ENCODE measurements around the gene PPP4R1. TPM values are rescaled to one million over a fixed set of nuclear protein-coding genes. Genes with fewer than 3 reads are reported as not detected.

Gene PPP4R1
- total RNA-seq, 1 donor from 2014 or later: 114 TPM

DNA sequence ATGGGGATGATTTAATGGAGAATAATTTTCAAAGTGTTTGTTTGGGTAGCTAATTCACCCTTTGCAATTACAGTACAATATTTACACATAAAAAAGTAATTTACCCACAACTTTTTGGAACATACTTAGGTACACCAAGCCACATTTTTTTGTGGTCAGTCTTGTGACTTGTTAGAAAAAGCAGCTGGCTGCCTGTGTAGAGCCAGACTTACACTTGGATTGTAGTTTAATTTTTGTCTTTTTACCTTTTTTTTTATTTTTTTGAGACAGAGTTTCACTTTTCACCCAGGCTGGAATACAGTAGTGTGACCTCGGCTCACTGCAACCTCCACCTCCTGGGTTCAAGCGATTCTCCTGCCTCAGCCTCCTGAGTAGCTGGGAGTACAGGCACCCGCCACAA is 93.7 kb downstream of the PPP4R1 start:
- TF ChIP-seq CTCF (IDR thresholded peaks at IDR 0.05): no peak
- Histone ChIP-seq H3K4me3 (no peak overlapping the region), H3K9me3 (no peaks in the 10 kb centered on the region), H3K36me3 (peaks cover 50% of the 10 kb centered on the region), H3K27me3 (ENCODE audit: low read depth) (no peaks in the 10 kb centered on the region), H3K27ac (no peak overlapping the region), H3K4me1 (no peaks in the 10 kb centered on the region)
- ATAC-seq: no peak
- no peak for DNase-seq
- intact Hi-C loops (cut with DNase I): no loop called here

DNA sequence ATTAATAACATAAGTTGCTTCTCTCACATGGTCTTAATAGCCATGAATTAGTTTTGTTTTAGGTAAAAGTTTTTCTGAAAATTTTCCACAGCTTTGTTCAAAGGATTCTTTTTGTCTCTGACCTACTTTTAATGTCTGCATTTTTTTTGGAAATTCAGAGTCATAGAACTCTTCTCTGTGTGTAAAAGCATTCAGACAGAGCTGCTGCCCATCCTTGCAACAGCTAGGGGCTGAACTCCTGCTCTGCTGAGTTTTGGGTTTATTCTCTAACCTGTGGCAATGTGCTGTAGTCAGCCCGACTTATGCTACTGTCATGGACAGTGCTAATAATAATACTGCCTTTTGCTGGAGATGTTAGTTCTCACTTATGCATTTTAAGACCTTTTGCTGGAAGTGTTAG is 95.0 kb downstream of the PPP4R1 start:
- H3K9me3 ChIP-seq: no peaks in the 10 kb centered on the region
- no peak for ATAC-seq
- H3K27me3 ChIP-seq (ENCODE audit: low read depth): no peaks in the 10 kb centered on the region
- no peak for TF ChIP-seq CTCF (IDR thresholded peaks at IDR 0.05)
- DNase-seq: no peak
- intact Hi-C loops (cut with DNase I): no loop called here
- peaks cover 37% of the 10 kb centered on the region for H3K36me3 ChIP-seq
- H3K27ac ChIP-seq: no peak overlapping the region
- no peaks in the 10 kb centered on the region for H3K4me1 ChIP-seq
- no peak overlapping the region for H3K4me3 ChIP-seq

GRCh38 chr18:9517869-9518268 is 96.5 kb downstream of the PPP4R1 start:
- H3K4me1 ChIP-seq: no peaks in the 10 kb centered on the region
- no peak overlapping the region for H3K4me3 ChIP-seq
- H3K36me3 ChIP-seq: peaks cover 34% of the 10 kb centered on the region
- H3K9me3 ChIP-seq: no peaks in the 10 kb centered on the region
- ATAC-seq (no peak), DNase-seq (no peak)
- TF ChIP-seq CTCF (IDR thresholded peaks at IDR 0.05): no peak
- H3K27me3 ChIP-seq (ENCODE audit: low read depth): no peaks in the 10 kb centered on the region
- intact Hi-C loops (cut with DNase I): no loop called here
- no peak overlapping the region for H3K27ac ChIP-seq

- no peak for DNase-seq
- peak; percentile 61 to 63 for ATAC-seq
- no peaks in the 10 kb centered on the region for H3K9me3 ChIP-seq
- no peak overlapping the region for H3K27ac ChIP-seq
- intact Hi-C loops (cut with DNase I): no loop called here
- H3K4me1 ChIP-seq: no peaks in the 10 kb centered on the region
- no peaks in the 10 kb centered on the region for H3K27me3 ChIP-seq (ENCODE audit: low read depth)
- no peak overlapping the region for H3K4me3 ChIP-seq
- peaks cover 27% of the 10 kb centered on the region for H3K36me3 ChIP-seq
- peak; percentile 86 for TF ChIP-seq CTCF (IDR thresholded peaks at IDR 0.05)
Measured at GRCh38 chr18:9516437-9517064, 97.8 kb downstream of the PPP4R1 start.

DNA sequence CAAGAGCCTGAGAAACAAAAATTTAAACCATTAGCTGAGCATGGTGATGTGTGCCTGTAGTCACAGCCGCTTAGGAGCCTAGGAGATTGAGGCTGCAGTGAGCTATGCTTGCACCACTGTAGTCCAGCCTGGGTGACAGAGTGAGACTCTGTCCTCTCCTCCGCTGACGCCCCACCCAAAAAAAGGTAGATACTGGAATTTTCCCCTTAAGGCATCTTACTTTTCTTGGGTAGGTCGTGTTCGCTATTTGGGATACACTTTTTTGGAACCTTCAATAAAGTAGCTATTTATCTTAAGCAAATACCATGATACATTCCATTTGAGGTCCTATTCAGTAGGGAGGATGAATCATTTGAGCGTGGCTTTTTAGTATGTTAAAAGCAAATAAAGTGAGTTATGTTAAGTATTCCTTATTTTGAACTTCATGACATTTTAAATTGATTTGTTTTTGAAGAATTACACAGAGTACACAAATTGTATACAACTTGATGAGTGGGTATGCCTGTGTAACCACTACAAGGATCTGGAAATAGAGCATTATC is 100.3 kb downstream of the PPP4R1 start:
- H3K27ac ChIP-seq: no peak overlapping the region
- no peaks in the 10 kb centered on the region for H3K9me3 ChIP-seq
- H3K27me3 ChIP-seq (ENCODE audit: low read depth): no peaks in the 10 kb centered on the region
- TF ChIP-seq CTCF (IDR thresholded peaks at IDR 0.05): no peak
- H3K4me1 ChIP-seq: no peaks in the 10 kb centered on the region
- ATAC-seq: peak in 1 of 2 donors; percentile 61
- intact Hi-C loops (cut with DNase I): no loop called here
- no peak overlapping the region for H3K4me3 ChIP-seq
- H3K36me3 ChIP-seq: peaks cover 27% of the 10 kb centered on the region
- no peak for DNase-seq
